GM18867 (cell line): ENCODE results near the gene CASZ1.

Source experiments
- ATAC-seq: cut with Tn5 transposase; IDR thresholded peaks from one replicate; pipeline ENCODE4 v1.9.1; 2021; ENCODE audit warnings: mild to moderate bottlenecking, moderate library complexity; ENCODE audit not compliant: unreplicated experiment

Gene CASZ1

DNA sequence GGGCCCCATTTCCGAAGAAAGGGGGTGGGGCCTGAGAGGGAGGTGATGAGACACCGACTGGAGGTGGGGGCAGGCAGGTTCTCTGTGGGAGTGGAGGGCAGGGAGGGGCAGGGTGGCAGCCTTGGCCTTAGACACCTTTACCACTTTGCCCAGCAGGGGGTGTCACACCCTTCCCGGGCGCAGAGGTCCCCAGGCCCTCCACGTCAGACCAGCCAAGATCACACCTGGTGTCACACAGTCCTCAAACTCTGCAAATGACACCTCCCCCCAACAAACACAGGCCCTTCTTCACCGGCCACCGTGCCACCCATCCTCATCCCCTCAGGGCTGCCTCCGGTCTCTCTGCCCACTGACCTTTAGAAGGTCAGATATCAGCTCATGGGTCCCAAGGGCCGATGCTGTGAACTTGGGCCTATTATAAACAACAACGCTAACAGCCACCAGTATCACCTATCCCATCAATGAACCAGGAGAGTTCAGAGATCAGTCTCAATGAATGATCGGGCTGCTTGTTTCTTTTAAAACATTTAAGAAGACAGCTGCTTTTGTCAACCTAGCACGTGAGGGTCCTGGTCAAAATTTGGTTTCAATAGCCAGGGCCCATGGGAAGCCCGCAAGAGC is 103.9 kb downstream of the CASZ1 start:
- ATAC-seq: no peak

- ATAC-seq: no peak
Observed at GRCh38 chr1:10691740-10692125, 104.7 kb downstream of the CASZ1 start.

GRCh38 chr1:10691075-10691739 is 105.2 kb downstream of the CASZ1 start:
- ATAC-seq: no peak

DNA sequence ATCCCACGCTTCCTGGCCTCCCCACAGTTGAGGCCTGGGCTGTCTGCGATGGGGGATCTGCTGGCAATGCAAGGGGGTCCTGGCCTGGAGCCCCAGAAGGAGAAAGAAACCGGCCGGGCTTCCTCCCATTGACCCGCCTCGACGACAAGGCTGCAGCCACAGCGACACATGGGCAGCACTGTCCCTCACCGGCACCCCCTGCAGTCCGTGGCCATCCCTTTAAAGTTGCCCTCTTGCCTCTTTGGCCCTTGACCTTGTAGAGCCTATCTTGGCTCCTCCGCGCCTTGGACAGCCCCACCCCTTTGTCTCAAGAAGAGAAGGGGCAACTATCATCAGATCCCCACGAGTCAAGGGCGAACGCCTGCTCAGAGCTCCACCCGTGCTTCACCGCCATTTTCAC is 106.0 kb downstream of the CASZ1 start:
- no peak for ATAC-seq

GRCh38 chr1:10688409-10688786 is 108.0 kb downstream of the CASZ1 start:
- ATAC-seq: no peak

DNA sequence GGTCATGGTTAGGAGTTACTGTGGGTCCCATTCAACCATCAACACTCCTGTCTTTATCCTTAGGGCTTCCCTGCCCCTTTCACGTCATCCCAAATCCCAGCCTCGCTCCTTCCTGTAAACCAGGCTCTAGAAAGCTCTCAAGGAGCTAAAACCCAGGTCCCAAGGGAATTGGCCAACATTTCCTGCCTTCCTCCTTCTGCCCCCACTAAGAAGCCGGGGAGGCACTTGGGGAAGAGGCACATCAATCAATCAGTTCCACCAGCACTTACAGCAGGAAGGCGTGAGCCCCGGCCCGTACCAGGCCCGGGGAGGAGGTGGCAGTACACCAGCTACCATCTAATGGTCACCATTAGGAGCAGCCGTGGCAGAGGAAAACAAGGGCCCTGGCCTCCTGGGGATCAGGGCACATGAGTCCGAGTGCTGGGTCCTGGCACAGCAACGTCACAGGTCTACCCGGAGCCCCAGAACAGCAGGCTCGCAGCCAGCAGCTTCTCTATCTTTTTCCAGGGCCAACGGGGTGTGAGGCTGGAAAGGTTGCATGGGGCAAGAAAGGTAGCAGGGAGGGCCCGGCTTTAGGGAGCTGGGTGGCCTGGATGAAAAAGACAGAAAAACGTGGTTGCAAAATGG is 108.6 kb downstream of the CASZ1 start:
- no peak for ATAC-seq

DNA sequence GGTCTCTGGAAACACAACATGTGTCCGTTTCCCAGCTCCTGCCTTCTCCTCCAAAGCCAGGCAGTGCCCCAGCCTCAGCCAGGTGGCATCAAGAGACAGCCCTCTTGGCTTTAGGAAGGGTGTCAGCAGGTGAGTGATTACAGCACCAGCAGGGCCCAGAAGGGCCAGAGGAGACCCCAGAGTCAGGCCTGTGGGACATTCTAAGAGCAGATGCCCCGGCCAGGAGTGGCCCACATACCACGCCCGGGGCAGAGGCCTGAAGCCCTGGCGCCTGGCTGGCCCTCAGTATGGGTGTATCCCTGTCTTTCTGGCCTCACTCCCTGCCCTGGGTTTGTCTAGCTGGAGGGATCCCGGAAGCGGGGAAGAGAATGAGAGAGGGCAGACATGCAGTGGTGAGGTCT is 109.2 kb downstream of the CASZ1 start:
- ATAC-seq: no peak

GRCh38 chr1:10686404-10687040 is 109.9 kb downstream of the CASZ1 start:
- no peak for ATAC-seq

- ATAC-seq: no peak
Observed at GRCh38 chr1:10685808-10686403, 110.5 kb downstream of the CASZ1 start.

DNA sequence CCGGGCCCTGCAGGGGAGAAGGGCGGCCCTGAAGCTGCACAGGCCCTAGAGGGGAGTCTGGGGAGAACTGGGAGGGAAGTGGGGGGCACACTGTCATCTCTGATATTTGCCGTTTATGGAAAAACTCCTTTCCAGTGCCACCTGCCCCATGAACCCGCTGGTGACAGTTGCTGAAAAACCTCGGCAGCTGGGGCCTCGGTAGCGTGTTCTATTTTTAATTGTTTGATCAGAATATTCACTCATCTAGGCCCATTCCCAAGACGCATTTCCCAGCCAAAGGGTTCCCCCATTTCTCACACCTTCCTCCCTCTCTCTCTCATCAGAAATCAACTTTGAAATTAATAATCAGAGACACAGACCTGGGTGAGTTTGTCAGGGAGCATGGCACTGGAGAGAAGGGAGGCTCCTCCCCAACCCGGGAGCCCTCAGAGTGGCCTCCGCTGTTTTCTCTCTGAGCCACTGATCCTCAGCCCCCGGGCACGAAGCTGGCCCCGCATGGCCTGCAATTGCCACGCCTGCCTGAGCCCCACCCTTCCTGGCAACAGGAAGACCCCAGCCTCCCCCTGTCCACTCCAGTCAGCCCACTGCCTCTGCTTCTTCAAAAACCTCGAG is 111.1 kb downstream of the CASZ1 start:
- no peak for ATAC-seq

GRCh38 chr1:10684221-10684620 is 112.2 kb downstream of the CASZ1 start:
- ATAC-seq: no peak

DNA sequence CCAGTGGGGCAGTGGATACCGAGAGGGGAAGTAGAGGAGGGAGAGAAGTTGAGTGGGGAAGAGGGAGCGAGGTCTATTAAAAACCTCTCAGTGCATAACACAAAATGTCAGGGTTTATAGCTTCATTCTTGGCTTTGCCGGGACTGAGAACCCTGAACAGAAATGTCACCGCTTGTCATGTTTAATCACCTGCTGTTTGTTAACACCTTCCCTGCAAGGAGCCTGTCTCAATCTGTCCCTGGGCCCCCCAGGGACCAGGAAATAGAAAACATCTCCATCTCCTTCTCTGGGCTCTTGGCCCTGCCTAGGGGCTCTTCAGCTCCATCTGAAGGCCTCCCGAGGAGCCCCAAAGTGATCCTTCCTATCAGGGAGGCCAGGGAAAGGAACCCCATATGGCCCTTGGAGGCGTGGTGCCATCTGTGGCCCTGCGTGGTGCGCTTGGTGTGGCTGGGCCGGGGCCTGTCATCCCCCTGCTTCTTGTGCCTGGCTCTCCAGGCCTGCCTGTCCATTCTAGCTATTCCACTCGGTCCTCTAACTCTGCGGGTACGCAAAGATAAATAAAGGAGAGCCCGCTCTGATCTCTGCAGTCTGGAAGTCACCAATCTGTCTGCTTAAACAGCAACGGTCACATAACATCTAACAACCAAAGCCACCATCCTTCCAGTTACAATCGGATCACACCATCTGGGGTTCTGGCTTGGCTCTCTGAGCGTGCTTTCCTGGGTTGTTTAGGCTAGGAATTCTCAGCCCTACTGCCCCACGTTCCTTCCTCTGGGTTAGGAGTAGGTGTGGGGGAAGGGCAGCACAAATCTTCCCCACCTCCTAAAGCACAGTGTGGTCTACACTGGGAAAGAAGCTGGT is 113.8 kb downstream of the CASZ1 start:
- no peak for ATAC-seq

GRCh38 chr1:10682108-10682445 is 114.4 kb downstream of the CASZ1 start:
- no peak for ATAC-seq

DNA sequence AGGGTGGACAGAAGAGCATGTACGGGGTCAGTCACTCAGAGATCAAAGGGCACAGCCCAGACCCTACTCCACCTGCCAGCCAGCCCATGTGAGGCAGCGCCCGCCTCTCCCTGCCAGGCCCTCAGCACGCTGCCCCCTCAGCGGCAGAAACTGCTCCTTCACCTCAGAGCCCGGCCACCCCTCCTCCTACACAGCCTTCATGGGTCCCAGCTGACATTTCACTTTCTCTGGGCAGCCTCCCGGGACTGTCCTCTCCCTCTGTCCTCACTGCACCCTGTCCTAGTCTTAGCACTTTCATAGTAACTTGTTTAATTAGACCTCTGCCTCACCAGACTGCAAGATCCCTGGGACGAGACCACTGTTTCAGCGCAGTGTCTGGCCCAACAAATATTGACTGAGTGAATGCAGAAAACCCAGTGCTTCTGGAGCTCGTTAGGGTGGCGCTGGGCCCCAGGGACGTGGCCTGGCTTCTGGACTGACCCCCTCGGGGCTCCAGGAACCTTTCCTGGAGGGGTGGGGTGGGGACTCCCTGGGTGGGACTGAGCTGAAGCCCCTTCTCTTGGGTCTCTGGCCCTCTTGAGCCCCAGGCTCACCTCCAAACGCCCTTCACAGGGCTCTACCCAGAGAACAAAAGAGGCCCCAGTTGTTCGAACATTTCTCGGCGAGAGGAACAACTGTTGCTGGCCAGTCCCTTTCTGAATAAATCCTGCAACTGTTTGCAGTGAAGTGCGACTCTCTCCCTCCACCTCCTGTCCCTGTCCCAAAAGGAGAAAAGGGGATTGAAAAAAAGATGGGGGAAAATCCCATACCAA is 114.9 kb downstream of the CASZ1 start:
- ATAC-seq: no peak

DNA sequence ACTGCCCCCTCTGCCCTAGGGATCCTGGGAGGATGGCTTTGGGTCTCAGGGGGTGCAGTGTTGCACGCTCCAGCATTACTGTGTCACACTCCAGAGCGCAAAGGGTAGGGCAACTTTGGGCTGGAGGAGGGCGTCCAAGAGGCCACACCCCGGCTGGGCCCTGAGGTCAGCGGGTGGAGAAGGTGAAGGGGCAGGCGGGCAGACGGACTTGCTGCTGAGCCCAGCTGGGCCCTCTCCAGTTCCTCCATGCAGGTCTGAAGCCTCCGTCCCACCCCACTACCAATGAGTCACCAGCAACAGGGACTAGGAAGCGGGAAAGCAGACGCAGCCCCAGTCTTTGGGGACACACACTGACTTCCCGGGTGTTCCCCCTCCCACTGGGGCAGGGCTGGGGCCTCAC is 116.0 kb downstream of the CASZ1 start:
- ATAC-seq: no peak

- no peak for ATAC-seq
Observed at GRCh38 chr1:10679496-10680220, 116.8 kb downstream of the CASZ1 start.

DNA sequence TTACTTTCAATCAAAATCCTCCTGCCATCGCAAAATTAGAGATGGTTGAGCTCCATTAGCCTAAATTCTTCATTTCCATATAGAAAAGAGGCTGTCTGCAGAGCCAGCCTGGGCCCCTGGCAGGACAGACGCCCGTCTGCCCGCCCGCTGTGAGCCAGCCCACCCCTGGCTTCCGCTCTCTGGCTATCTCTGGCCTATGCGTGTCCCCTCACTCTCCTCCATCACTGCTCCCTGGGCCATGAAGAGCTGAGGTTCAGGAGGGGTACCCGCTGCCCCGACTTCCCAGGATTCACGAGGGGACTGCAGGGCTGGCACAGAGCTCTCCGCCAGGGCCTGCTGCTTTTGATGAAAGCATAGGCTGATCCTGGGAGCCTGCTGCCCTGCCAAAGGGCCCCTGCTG is 117.6 kb downstream of the CASZ1 start:
- no peak for ATAC-seq

GRCh38 chr1:10678402-10678801 is 118.0 kb downstream of the CASZ1 start:
- ATAC-seq: no peak
